HPDE6-E6E7 (cell line): ENCODE data around the gene ATR.
"Not testable (repeated sequence)": the region's sequence is repeated elsewhere in the genome, so short reads cannot be mapped to it uniquely, and the experiment has no call there.

ENCODE experiments used
- DNase-seq: peaks from one replicate; pipeline ENCODE4 v3.0.0; 2011; ENCODE audit warnings: missing footprints; ENCODE audit errors: extremely low spot score

ATR gene

GRCh38 chr3:142595141-142595540 lies 16.6 kb upstream of the ATR start:
- DNase-seq, result no peak

- DNase-seq, result not testable (repeated sequence)
Observed at GRCh38 chr3:142592268-142592667, 13.7 kb upstream of the ATR start.

- DNase-seq, result no peak
Observed at GRCh38 chr3:142588703-142589102, 10.2 kb upstream of the ATR start.

GRCh38 chr3:142586803-142587406 lies 8.4 kb upstream of the ATR start:
- DNase-seq, result peak; percentile 55

- DNase-seq, result not testable (repeated sequence)
Observed at GRCh38 chr3:142581070-142581469, 2.5 kb upstream of the ATR start.

GRCh38 chr3:142580061-142580423 lies 1.5 kb upstream of the ATR start:
- DNase-seq, result no peak

- DNase-seq, result no peak
Observed at GRCh38 chr3:142577696-142578328, 721 bp downstream of the ATR start.

- no peak for DNase-seq
Observed at GRCh38 chr3:142576792-142577191, 1.7 kb downstream of the ATR start.

GRCh38 chr3:142574665-142575064 lies 3.9 kb downstream of the ATR start:
- DNase-seq, result no peak

GRCh38 chr3:142574223-142574622 lies 4.3 kb downstream of the ATR start:
- DNase-seq, result not testable (repeated sequence)

- not testable (repeated sequence) for DNase-seq
Observed at GRCh38 chr3:142569422-142569821, 9.1 kb downstream of the ATR start.

- no peak for DNase-seq
Observed at GRCh38 chr3:142568393-142569017, 10.0 kb downstream of the ATR start.

- DNase-seq, result no peak
Observed at GRCh38 chr3:142566096-142566495, 12.4 kb downstream of the ATR start.

GRCh38 chr3:142563496-142563997 lies 15.0 kb downstream of the ATR start:
- DNase-seq, result no peak

- no peak for DNase-seq
Observed at GRCh38 chr3:142560118-142560517, 18.4 kb downstream of the ATR start.

GRCh38 chr3:142553741-142554140 lies 24.8 kb downstream of the ATR start:
- DNase-seq, result no peak

- DNase-seq, result not testable (repeated sequence)
Observed at GRCh38 chr3:142552579-142552978, 26.0 kb downstream of the ATR start.

- no peak for DNase-seq
Observed at GRCh38 chr3:142549986-142550385, 28.5 kb downstream of the ATR start.

GRCh38 chr3:142543307-142543706 lies 35.2 kb downstream of the ATR start:
- no peak for DNase-seq

- no peak for DNase-seq
Observed at GRCh38 chr3:142542054-142542453, 36.5 kb downstream of the ATR start.

GRCh38 chr3:142536519-142536918 lies 42.0 kb downstream of the ATR start:
- DNase-seq, result no peak

GRCh38 chr3:142534543-142534942 lies 44.0 kb downstream of the ATR start:
- DNase-seq, result no peak

GRCh38 chr3:142530296-142530695 lies 48.2 kb downstream of the ATR start:
- no peak for DNase-seq
